ENCODE data around the gene GALNT17. TPM values are rescaled to one million over a fixed set of nuclear protein-coding genes. Genes with fewer than 3 reads are reported as not detected.

Gene GALNT17
- total RNA-seq, 3 donors from 2014 or later, result 1.2 to 9.9 (median 3.3) TPM

DNA sequence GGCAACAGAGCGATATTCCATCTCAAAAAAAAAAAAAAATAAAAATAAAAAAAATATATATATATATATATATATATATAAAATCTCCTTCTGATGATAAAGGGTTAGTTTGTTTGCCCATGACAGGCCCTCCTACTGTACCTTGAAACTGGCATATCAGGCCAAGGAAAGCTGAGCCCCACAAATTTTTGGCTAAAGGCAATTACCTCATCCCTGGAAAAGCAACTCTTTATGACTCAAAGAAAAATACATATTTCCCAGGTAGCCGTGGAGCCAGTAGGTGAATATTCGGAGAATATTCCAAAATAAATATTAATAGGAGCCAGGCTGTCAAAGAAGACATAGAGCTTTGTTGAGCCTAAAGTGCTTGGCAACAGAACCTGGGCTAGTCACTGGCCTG, 245.1 kb downstream of the GALNT17 start:
- H3K36me3 ChIP-seq, result no peaks in the 10 kb centered on the region
- no peak overlapping the region for H3K27ac ChIP-seq
- intact Hi-C loops (cut with DNase I; ENCODE audit: low total_unique reads), result no loop called here
- TF ChIP-seq POLR2A (IDR thresholded peaks at IDR 0.05), result no peak
- no peak overlapping the region for H3K4me3 ChIP-seq
- H3K9me3 ChIP-seq, result peaks cover 17 to 35% of the 10 kb centered on the region in 2 donors
- DNase-seq (ENCODE audit: low spot score in 2 of 2), result no peak
- no peaks in the 10 kb centered on the region for H3K27me3 ChIP-seq
- H3K4me1 ChIP-seq, result no peaks in the 10 kb centered on the region

DNA sequence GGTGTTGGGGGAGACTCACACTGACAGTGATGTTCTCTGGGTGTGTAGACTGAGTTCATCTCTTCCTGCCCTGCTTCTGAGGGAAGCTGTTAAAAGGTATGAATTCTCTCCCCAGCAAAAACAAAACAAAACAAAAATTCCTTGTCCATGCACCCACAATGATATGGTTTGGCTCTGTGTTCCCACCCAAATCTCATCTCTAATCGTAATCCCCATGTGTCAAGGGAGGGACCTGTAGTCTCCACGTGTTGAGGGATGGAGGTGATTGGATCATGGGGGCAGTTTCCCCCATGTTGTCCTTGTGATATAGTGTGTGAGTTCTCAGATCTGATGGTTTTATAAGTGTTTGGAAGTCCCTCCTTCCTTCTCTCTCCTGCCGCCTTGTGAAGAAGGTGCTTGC, 245.5 kb downstream of the GALNT17 start:
- Histone ChIP-seq H3K36me3 (no peaks in the 10 kb centered on the region), H3K27me3 (no peaks in the 10 kb centered on the region), H3K4me3 (no peak overlapping the region), H3K9me3 (peaks cover 17 to 35% of the 10 kb centered on the region in 2 donors), H3K4me1 (no peaks in the 10 kb centered on the region), H3K27ac (no peak overlapping the region)
- DNase-seq (ENCODE audit: low spot score in 2 of 2), result no peak
- TF ChIP-seq POLR2A (IDR thresholded peaks at IDR 0.05) (no peak), POLR2AphosphoS5 (IDR thresholded peaks at IDR 0.05) (no peak)
- TF ChIP-seq, protein P1, sequence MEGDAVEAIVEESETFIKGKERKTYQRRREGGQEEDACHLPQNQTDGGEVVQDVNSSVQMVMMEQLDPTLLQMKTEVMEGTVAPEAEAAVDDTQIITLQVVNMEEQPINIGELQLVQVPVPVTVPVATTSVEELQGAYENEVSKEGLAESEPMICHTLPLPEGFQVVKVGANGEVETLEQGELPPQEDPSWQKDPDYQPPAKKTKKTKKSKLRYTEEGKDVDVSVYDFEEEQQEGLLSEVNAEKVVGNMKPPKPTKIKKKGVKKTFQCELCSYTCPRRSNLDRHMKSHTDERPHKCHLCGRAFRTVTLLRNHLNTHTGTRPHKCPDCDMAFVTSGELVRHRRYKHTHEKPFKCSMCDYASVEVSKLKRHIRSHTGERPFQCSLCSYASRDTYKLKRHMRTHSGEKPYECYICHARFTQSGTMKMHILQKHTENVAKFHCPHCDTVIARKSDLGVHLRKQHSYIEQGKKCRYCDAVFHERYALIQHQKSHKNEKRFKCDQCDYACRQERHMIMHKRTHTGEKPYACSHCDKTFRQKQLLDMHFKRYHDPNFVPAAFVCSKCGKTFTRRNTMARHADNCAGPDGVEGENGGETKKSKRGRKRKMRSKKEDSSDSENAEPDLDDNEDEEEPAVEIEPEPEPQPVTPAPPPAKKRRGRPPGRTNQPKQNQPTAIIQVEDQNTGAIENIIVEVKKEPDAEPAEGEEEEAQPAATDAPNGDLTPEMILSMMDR (IDR thresholded peaks at IDR 0.05), result no peak
- intact Hi-C loops (cut with DNase I; ENCODE audit: low total_unique reads), result no loop called here

DNA sequence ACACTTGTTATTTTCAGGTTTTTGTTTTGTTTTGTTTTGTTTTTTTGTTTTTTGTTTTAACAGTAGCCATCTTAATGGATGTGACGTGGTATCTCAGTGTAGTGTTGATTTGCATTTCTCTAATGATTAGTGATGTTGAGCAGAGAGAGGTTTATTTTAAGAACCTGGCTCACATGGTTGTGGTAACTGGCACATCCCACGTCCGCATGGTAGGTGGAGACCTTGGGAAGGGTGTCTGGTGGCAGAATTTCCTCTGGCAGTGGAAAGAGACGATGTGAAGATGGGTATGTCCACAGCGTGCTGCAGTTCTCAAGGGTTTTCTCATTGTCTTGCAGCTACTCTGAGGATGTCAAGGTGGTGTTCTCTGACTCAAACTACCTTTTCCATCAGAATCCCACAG, 252.2 kb downstream of the GALNT17 start:
- no peaks in the 10 kb centered on the region for H3K36me3 ChIP-seq
- no peak overlapping the region for H3K27ac ChIP-seq
- DNase-seq (ENCODE audit: low spot score in 2 of 2), result no peak
- intact Hi-C loops (cut with DNase I; ENCODE audit: low total_unique reads), result no loop called here
- no peaks in the 10 kb centered on the region for H3K4me1 ChIP-seq
- H3K4me3 ChIP-seq, result no peak overlapping the region
- peaks cover 4 to 9% of the 10 kb centered on the region in 2 donors for H3K9me3 ChIP-seq
- TF ChIP-seq, protein P1 (IDR thresholded peaks at IDR 0.05), result no peak
- TF ChIP-seq POLR2A (IDR thresholded peaks at IDR 0.05), result no peak
- TF ChIP-seq POLR2AphosphoS5 (IDR thresholded peaks at IDR 0.05), result no peak
- no peaks in the 10 kb centered on the region for H3K27me3 ChIP-seq

DNA sequence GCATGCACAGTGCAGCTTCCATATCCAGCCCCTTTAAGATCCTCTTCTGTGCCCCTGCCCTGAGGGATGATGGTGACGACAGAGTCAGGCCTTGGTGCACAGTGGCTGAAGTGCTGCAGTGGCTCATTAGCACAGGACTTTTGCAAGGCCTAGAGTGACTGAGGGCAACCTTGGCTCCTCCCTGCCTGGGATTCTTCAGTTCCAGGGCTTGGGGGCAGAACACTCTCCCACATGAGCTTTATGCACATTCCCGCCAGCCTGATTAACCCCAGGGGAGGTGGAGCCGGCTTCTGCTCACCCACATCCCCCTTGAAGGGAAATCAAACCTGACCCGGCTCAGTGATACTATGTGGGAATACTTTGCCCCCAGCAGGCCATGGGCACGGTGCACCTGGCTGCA, 253.4 kb downstream of the GALNT17 start:
- no peak overlapping the region for H3K27ac ChIP-seq
- no peaks in the 10 kb centered on the region for H3K4me1 ChIP-seq
- TF ChIP-seq, protein P1 (IDR thresholded peaks at IDR 0.05), result no peak
- TF ChIP-seq POLR2AphosphoS5 (IDR thresholded peaks at IDR 0.05) (no peak), POLR2A (IDR thresholded peaks at IDR 0.05) (no peak)
- intact Hi-C loops (cut with DNase I; ENCODE audit: low total_unique reads), result no loop called here
- H3K4me3 ChIP-seq, result no peak overlapping the region
- H3K9me3 ChIP-seq, result peaks cover 0 to 3% of the 10 kb centered on the region in 2 donors
- no peak for DNase-seq (ENCODE audit: low spot score in 2 of 2)
- H3K27me3 ChIP-seq, result no peaks in the 10 kb centered on the region
- H3K36me3 ChIP-seq, result no peaks in the 10 kb centered on the region

DNA sequence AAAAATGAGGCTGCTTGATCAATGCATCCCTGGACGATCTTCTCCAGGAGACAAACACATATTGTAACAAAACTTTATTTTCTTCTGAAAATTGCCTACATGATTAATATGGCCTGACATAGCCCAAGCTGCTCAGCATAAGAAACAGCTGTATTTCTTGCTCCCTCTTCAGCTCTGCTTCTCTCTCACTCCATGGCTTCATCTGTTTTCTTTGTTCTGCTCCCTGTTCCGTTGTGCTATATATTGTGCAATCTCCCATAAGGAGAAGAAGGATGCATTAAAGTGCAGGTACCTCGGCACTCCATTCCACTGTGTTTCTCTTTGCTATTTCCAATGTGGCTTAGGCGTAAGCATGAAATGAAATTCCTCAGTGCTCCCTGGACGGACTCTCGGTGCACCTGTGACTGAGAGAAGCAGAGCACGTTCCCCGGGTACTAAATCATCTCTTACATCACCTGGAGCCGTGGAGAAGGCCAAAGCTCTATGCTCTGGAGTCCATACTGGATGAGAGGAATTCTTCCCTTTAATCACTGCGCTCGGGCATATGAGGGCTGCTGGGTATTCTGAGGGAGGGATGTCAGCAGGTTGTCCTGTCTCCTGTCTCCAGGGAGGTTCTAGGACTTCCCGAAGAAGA, 254.3 kb downstream of the GALNT17 start:
- intact Hi-C loops (cut with DNase I; ENCODE audit: low total_unique reads), result no loop called here
- no peak for DNase-seq (ENCODE audit: low spot score in 2 of 2)
- Histone ChIP-seq H3K27me3 (no peaks in the 10 kb centered on the region), H3K4me1 (no peaks in the 10 kb centered on the region), H3K36me3 (no peaks in the 10 kb centered on the region), H3K9me3 (peaks cover 6 to 8% of the 10 kb centered on the region in 2 donors), H3K27ac (no peak overlapping the region), H3K4me3 (no peak overlapping the region)
- TF ChIP-seq POLR2A (IDR thresholded peaks at IDR 0.05) (no peak), POLR2AphosphoS5 (IDR thresholded peaks at IDR 0.05) (no peak)
- TF ChIP-seq, protein P1 (IDR thresholded peaks at IDR 0.05), result no peak

Data from breast epithelium (tissue), 4 donors.